Hematopoietic multipotent progenitor cell treated with erythropoietin and hydrocortisone succinate and interleukin-3 and kit ligand, for 8 days (in vitro differentiated cells): ENCODE measurements around the gene ITPKB.
"Not testable (repeated sequence)": the region's sequence is repeated elsewhere in the genome, so short reads cannot be mapped to it uniquely, and the experiment has no call there.

Source experiments
- DNase-seq: peaks from one replicate; pipeline ENCODE4 v3.0.0-alpha.2; 2015

ITPKB gene

DNA sequence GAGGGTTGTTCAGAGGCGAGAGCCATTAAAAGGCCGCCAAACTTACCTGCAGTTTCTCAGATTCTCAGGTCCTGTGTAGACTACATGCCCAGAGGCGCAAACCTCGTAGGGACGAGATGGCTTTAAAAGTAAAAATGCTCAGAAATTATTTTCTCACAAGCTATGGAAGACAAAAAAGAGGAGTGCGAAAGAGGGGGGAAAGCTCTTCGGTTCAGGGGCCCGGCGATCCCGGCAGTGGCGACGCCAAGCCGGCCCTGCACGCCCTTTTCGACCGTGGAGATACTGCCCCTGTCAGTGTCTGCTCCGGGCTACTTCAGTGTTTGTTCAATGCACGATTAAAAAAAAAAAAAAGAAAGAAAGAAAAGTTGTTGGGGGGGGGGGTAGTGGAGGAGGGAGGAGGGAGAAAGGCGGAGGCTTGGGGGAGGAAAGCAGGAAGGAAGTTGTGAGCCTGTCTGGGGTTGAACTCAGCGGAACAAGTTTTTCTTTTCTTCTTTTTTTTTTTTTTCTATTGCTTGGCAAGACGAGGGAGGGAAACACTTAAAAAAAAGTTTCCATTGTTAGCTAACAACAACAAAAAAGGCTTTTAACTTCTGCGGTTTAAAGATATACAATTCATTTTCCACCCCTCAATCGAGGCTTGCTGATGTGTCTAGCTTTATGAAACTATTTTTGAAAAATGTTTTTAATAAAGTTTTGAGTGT is at the start of gene ITPKB:
TSS of gene ITPKB (minus strand) at position 288 of the 701 bp plus-strand sequence. CDS start 1,824 bp downstream, outside the sequence.
- DNase-seq: peak; percentile 86

DNA sequence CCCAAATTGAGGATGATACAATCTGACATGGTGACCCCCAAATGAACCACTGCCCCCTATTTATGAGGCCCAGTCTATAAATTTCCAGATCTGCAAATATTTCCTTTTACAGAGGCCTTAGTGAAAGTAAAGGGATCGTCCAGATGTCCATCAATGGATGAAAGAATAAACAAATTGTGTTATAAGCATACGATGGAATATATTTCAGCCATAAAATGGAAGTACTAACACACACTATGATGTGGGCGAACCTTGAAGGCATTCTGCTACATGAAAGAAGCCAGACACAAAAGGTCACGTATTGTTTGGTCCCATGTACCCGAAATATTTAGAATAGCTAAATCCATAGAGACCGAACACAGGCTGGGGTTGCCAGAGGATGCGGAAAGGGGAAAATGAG is 48.6 kb upstream of the ITPKB start:
- no peak for DNase-seq

DNA sequence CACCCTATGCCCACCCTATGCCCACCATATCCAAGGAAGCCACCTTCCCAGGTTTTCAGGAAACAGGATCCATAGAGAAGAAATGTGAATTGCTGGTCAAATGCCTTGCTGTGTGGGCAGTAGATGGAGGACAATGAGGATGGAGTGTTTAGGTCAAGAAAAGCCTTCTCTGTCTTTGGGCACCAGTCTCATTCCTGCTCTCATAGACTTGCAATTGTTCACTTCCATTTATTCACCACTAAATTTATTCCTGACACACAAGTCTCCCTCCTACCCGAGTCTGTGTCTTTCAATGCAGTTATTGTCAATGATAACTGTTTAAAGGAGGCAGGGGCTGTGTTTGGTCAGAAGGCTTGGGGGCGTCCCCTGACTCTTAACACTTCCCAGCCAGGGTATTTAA is 48.0 kb upstream of the ITPKB start:
- DNase-seq: no peak

DNA sequence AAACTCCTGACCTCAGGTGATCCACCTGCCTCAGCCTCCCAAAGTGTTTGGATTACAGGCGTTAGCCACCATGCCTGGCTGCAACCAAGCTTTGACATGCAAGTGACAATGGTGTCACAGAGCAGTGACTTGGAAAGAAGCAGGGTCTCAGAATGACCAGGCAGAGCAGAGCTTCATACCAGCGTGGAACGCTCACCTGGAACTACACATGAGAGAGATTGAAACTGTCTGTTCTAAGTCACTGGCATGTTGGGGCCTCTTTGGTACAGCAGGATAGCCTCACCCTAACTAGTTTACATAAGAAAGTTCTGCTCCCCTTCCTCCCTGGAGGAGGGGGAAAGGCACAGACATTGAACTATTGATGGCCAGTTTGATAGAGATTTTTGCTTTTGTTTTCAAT is 47.5 kb upstream of the ITPKB start:
- no peak for DNase-seq

DNA sequence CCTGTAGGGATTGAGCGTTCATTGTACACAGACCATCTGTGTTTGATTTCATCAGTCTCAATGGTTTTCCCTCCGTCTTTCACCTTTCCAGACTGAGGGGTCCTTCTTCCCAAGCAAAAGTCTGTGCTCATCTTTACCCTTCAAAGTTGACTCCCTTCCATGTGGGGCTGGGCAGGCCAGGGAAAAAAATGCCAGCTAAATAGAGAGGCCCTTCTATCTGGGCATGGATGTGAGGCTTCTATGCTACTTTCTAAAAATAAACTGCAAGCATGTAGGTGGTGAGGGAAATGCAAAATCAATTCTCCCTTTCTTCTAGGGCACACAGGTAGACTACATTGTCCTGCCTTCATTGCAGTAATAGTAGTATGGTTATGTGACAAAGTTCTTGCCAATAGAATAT is 46.7 kb upstream of the ITPKB start:
- DNase-seq: no peak

DNA sequence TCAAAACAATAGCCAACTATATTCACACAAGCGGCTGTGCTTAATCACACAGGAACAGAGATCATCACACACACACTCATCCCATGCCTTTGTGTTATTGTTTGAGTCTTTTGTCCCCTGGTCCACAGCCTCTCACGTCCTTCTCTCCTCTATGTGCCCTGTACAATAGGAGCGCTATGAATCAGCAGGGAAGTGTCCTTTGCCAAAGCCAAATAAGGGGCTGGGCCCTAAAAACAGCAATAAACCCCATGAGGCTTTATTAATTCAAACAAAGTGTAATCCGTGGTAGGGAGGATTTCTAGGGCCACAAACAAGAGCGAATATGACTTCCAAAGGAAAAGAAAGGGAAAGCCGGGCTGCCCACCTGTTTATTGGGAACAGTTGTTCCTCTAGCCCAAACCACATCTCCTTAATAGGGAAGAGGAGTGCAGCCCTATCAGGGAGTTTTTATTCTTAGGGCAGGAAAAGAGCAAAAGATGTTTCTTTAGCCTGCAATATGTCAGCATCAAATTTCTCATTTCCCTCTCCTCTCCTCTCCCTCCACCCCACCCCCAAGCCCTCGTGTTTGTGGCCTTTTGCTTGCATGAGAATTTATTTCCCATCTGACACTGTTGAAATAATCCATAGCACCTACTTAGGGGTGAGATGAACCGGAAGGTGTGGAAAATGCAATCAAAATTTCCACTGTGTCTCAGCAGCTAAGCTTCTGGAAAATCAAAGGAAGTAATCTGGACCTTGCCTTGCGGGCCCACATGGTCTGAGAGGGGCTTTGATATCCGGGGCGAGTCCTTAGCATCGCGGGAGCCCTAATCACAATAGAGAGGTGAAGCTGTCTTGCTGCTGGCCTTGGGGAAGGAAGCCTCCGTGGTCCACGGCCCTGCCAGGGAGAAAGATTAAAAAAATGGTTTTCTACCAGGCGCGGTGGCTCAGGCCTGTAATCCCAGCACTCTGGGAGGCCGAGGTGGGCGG is 45.3 kb upstream of the ITPKB start:
- no peak for DNase-seq

DNA sequence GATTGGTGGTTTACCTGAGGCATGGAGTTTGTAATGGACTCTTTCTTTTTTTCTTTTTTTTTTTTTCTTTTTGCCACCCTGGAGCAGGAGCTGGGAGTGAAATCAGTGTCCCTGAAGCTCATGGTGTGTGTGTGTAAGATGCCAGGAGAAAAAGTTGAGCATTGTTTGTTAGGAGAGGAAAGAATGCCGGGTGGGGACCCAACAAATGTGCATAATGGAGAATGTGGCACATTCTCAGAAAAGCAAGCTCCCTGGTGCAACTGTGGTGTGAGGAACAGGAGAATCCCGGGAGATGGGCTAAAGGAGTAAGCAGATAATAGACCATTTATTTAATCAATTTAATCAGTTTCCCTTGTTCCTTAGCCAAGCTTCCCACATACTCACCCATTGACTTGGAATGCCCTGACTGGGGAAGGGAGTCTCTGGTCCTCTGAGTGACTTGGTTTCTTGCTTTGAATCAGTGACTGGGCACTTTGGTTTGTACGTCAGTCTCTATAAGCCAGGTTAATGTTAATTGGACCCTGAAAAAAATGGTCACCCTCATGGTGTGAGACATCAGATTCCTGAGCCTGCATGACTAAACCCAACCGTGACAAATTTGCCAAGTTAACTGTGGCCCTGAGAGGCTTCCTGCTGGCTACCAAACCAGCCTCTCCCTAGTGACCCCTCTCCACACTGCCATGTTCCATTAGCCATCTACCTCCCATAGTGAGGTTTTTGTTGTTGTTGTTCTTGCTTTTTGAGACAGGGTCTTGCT is 43.9 kb upstream of the ITPKB start:
- DNase-seq: no peak

DNA sequence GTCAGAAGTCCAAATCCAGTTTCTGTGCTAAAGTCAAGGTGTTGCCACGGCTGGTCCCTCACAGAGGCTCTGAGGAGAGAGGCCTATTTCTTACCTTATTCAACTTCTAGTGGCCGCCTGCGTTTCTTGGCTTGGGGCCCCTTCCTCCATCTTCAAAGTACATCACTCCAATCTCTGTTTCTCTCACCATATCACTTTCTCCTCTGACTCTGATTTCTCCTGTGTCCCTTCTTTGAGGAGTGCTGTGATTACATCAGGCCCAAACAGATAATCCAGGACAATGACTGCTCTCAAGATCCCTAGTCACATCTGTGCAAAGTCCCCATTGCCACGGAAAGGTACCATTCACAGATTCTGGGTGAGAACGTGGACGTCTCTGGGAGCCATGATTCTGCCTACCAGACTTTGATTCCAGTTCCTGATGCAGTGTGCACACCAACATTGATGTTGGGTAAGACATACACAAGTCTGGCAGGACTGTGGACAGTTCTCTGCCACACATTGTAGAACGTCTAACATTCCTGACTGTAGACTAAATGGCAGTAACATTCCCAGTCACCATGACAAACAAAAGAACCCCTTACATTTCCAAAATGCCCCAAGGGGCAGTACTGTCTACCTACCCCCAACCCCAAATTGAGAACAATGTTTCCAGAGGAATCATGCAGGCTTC is 43.0 kb upstream of the ITPKB start:
- DNase-seq: no peak

DNA sequence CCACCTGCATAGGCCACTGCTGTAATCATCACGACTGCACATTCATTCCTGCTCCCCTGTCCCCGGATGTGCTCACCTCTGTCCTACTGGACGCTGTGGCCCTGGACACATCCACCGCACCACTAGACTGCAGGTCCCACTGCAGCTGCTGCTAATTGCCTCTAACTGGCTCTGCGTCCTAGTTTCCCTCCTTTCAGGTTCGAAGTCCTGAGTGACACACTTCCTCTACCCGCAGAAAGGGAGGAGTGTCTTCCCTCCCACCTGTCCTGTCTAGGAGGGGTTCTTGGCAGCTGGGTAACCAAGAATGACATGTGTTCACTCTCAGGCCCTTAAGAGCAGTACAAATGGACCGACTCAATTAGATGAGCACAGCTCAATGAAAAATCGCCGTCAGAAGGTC is 40.5 kb upstream of the ITPKB start:
- no peak for DNase-seq

DNA sequence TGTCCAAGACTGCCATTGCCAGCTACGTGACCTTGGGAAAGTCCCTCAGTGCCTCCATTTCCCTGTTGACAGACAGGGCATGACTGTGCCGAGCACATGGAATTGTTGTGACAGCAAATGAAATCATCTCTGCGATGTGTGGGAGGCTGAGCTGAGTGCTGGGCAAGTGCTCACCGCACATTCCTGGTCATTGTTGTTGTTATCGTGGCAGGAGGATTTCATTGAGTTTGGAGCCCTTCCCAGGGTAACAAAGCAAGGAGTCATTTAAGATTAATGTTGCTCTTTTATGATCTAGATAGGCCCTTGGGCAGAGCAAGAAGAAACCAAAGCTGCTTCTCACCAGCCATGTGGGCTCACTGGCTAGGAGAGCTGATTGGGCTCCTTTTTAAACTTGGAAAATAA is 39.6 kb upstream of the ITPKB start:
- DNase-seq: no peak

DNA sequence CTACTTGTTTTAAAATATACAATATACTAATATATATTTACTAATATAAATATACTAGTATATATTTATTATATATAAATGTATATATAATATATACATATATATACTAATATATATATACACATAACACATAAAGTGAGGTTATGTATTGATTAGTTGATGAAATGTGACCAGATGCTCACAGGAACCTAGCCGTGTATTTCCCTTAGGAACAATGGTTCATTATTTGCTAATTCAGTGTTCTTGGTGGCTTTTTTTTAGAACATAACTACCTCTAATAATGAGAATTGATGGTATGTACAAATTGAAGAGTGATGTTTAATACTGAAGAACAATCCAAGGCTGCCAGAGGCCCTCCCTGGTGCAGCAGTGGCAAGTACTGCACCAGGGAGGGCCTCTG is 37.9 kb upstream of the ITPKB start:
- DNase-seq: no peak

DNA sequence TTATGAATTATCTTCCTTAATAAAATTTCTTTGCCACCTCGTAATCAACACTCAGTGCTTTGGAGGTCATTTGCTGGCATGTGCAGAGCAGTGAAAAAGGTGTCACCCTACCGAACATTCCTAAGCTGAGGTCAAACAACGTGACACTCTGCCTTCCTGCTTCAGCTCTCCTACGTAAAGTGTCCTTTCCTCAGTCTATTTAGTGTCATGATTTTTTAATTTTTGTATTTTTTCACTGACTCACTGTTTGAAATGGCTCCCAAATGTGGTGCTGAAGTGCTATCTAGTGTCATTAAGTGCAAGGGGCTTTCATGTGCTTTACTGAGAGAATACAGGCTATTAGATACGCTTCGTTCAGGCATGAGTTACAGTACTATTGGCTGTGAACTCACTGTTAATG is 37.0 kb upstream of the ITPKB start:
- DNase-seq: no peak

DNA sequence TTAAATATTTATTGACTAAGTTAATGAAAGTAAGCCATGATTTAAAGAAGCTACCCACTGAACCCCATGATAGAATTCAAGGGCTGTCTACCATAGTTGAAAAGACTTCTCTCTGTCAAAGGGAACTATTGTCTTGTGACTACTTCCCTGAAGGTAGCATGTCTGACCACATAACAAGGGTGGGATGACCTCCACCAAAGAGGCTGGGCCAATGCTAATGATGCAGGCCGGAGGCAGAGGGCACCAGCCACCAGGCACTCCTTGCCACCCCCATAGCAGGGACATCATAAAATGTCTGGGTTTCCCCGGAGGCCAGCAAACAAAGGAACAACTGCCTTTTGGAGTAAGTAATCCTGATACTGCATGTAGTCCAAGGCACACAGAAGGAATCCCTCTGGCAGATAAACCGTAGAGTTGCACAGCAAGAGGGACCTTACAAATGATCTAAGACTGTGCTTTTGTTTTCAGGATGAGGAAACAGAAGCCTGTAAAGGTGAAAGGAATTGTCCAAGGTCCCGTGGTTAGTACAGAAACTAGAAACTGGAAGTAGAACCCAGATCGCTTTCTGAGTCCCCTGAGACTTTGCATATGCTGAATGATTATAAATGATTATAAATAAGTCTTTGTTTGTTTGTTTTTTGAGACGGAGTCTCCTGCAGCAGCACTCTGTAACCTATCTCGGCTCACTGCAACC is 33.5 kb upstream of the ITPKB start:
- no peak for DNase-seq

DNA sequence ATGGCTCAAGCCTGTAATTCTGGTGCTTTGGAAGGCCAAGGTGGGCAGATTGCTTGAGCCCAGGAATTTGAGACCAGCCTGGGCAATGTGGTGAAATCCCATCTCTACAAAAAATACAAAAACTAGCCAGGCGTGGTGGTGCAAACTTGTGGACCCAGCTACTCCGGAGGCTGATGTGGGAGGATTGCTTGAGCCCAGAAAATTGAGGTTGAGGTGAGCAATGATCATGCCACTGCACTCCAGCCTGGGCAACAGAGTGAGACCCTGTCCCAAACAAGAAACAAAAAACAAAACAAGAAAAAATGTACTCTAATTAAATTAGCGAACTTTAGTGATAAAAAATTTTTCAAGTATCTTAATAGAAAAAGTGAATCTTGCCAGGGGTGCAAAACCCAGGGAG is 28.1 kb upstream of the ITPKB start:
- DNase-seq: not testable (repeated sequence)

DNA sequence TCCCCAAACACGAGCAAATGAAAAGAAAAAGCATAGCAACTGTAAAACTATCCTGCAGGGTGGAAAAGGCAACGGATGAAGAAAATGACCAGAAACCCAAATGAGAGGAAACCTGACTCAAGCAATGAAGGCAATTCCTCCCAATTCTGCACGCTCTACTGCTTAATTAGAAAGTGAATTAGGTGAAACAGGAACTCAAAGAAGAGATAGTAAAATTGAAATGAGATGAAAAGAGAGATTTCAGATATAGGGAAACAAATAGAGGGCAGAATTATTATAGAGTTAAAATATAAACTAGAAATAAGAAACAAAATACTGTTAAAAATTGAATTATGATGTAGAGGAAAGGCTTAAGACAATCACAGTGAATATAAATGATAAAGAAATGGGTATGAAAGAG is 27.5 kb upstream of the ITPKB start:
- no peak for DNase-seq

DNA sequence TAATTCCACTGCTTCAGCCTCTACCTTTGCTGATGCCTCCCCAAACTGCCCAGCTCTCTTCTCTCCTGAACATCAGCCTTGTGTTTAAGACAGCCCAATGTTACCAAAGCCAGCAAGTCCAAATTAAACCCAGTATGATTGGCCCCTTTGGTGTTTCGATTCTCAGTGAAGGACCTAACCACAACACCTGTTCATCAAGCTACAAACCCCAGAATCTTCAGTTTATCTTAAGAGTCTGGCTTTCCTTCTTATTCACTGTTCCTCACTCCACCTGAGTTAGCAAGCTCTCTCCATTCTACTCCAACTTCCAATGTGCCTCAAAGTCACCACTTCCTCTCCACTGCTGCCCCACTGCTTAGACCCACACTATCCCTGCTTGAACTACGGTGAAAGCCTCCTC is 25.5 kb upstream of the ITPKB start:
- no peak for DNase-seq

DNA sequence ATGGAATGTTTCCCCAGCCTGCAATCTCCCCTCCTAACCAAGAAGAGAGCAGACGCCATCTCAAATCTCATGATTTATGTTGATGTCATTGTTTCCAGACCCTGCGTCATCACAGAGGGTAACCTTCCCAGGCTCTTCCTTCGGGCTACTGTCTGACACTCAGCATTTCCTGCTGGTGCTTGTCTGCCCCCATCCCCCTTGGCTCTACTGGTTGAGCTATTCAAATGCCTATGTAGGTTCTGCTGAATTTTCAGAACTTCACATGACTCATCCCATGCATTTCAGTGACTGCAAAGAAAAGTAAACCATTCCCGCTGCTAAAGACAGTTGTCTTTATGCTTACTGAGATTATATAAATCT is 24.8 kb upstream of the ITPKB start:
- no peak for DNase-seq

DNA sequence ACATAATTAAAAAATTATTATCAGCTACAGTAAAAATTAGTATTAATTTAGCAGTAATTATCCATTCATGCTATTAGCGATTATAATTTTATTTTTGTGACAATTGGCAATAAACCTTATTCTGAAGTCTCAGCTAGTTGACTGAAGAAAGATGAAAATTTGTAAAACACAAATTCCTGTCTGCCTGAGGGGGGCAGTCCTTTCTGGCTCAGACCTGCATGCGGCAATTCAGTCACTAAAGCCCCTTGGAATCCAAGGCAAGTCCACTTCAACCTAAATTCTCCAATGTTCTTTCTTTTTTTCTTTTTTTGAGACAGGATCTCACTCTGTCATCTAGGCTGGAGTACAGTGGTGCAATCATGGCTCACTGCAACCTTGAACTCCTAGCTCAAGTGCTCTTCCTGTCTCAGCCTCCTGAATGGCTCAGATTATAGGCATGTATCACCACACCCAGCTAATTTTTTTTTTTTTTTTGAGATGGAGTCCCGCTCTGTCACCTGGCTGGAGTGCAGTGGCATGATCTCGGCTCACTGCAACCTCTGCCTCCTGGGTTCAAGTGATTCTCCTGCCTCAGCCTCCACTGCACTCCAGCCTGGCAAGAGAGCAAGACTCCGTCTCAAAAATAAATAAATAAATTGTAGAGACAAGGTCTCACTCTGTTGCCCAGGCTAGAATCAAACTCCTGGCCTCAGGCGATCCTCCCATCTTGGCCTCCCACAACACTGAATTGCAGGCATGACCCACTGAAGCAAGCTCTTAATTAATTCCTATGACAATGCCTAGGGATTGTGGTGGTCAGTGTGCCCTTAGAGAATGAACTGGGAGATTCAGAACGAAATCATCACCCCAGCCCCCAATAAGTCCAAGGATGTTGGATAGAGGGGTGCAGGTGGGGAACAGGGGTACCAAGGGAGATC is 24.2 kb upstream of the ITPKB start:
- no peak for DNase-seq

DNA sequence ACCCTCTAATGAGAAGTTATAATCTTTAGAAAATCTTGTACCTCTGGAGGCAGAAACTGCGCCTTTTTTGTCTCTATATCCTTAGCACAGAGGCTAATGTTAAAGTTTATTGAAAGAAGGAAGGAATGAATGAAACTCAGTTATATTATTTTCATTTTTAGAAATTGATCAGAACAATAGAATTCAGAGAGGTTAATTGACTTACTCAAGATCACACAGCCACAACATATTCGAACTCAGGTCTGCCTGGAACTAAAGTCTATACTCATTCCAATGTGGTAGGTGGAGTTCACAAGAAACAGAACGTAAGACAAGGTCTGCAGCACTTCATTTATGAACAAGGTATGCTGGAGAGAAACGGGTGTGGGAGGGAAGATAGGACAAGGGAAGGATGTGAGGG is 23.0 kb upstream of the ITPKB start:
- DNase-seq: no peak

DNA sequence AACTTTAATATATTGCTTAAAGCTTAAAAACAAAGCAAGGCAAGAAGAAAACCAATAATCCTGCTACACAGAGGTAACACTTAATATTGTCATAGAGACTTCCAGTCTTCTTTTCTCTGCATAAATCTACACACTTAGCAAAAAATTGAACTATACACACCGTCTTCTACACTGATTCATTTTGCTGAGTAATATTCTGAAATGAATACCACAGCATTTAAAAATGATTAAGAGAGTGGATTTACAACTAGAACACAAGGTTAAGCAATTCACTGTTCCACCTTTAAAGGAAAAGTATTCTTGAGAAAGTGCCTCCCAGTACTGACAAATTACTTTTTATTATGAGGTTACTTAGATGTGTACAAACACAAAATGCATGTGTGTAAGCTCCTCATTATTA is 22.2 kb upstream of the ITPKB start:
- no peak for DNase-seq
